SIG-M5 treated with dmso at 0.1 percent for 504 hours (cell line): ENCODE data around the gene CDK11A.
"Not testable (repeated sequence)": the region's sequence is repeated elsewhere in the genome, so short reads cannot be mapped to it uniquely, and the experiment has no call there.

ENCODE experiments used
- DNase-seq: peaks from one replicate; lab custom pipeline; 2025; ENCODE audit not compliant: unreplicated experiment; lab: John Stamatoyannopoulos, UW

The CDK11A gene

DNA sequence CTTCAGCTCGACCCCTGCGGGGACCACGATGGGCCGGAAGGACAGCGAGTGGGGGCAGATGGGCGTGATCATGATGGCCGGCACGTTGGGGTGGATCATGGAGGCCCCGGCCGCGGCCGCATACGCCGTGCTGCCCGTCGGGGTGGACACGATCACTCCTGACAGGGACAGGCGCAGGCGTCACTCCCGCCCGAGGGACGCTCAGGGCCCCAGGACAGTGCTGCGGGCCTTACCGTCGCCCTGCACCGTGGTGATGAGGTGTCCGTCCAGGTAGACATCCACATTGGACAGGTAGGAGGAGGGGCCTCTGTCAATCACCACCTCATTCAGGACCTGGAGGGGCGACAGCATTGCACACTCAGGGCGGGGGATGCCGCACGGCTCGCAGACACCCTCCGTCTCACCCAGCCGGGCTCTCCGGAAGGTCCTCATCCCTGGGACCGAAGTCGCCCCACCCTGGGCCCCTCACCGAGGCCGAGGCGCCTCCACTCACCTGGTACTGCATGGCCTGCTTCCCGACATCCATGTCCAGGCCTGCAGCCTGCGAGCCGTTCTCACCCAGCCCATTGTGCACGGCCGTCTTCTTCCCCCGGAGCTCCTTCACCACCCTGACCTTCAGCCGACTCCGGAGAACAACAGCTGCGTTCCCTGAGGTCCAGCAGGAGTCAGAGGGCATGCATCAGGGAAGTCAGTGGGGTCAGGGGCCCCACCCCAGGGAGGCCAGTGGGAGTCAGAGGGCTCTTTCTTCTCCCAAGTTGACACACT lies 30.1 kb upstream of the CDK11A start:
- no peak for DNase-seq

GRCh38 chr1:1753607-1754005 lies 29.4 kb upstream of the CDK11A start:
- no peak for DNase-seq

- DNase-seq: no peak
These were observed 28.8 kb upstream of the CDK11A start for GRCh38 chr1:1752636-1753606.

GRCh38 chr1:1752190-1752589 lies 28.0 kb upstream of the CDK11A start:
- DNase-seq: no peak

DNA sequence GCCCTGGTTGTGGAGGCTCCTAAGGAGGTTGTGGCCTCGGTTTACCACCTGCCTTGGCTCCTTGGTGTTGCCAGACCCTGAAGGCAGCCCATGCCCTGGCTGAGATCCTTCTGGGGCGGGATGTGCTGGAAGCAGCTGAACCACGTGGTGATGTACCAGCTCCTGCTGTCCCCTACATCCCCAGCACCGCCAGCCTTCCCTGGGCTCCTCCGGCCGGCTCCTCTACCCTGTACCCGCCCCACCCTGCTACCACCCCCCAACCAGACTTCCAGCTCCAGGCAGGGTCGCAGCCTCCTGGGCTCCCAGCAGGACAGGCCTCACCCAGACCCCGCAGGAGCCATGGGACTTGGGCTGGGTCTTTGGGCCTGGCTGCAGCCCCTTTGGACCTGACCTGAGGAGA lies 25.8 kb upstream of the CDK11A start:
- DNase-seq: not testable (repeated sequence)

DNA sequence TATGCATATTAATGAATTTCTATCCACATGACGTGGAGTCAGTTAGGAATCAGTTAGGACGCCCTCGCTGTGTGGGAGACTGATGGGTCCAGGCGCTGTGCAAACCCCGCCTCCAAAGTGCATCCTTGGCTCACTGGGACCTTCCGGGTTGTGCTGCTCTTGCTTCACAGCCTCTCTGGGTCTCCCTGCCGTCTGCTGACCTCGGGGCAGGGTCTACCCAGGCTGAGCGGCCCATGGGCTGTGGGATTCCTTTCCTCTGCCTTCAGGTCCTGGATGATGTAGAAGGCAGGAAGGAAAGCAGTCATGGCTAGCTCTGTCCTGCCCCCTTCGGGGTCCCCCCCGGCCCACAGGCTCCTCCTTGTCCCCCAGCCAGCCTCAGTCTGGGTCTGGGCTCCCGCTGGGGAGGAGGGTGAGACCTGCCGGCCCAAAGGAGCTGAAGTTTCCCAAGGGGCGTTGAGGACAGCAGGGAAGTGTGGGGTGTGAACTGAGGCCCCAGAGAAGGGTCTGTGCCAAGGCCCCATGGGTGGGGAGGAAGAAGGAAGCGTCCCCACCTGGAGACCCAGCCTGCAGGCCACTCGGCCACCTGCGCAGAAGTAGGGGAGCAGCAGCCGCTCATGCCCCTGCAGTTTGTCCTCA lies 24.6 kb upstream of the CDK11A start:
- DNase-seq: no peak

GRCh38 chr1:1746566-1746909 lies 22.4 kb upstream of the CDK11A start:
- not testable (repeated sequence) for DNase-seq

GRCh38 chr1:1745651-1746565 lies 21.8 kb upstream of the CDK11A start:
- DNase-seq: not testable (repeated sequence)

GRCh38 chr1:1742529-1742928 lies 18.4 kb upstream of the CDK11A start:
- DNase-seq: not testable (repeated sequence)

GRCh38 chr1:1741013-1741412 lies 16.9 kb upstream of the CDK11A start:
- DNase-seq: peak; percentile 34

- not testable (repeated sequence) for DNase-seq
These were observed 14.7 kb upstream of the CDK11A start for GRCh38 chr1:1738799-1739337.

DNA sequence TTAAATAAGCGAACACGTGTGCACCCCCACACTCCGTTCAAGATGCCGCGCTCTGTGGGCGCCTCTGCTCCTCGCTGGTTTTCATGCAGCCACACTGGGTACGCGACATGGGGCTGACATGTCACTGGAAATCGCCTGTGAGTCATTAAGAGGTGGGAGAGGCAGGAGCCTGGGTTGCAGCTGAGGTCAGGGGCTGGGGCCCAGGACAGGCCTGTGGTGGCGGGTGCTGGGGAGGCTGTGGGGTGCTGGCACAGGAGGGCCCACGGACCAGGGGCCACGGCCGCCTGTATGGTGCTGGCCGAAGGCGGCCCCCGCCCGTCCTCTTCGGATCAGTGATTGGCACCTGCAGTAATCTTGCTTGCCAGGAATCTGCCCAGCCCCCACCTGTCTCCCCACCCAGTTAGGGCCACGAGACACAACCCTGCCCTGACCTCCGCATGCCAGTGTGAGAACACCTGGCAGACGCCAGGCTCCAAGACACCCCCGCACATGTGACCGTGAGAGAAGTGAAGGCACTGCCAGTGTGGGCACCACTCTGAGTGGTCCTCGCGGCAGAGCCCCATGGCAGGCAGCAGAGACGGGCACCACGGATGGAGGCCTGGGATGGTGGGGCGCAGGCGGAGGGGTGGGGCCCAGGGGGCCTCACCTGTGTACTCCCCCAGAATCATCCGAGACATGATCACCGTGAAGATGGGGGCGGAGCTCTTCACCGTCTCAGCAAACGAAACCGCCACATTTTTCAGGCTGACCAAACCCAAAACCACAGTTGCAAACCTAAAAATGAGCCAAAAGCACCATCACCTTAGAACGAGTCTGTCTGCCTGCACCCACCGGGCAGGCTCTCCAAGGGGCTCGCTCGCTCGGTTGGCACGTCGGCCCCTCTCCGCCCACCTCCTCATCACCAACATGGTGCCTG lies 13.8 kb upstream of the CDK11A start:
- not testable (repeated sequence) for DNase-seq

- DNase-seq: no peak
These were observed 8.2 kb upstream of the CDK11A start for GRCh38 chr1:1732381-1732780.

- no peak for DNase-seq
These were observed 6.7 kb upstream of the CDK11A start for GRCh38 chr1:1730870-1731269.

DNA sequence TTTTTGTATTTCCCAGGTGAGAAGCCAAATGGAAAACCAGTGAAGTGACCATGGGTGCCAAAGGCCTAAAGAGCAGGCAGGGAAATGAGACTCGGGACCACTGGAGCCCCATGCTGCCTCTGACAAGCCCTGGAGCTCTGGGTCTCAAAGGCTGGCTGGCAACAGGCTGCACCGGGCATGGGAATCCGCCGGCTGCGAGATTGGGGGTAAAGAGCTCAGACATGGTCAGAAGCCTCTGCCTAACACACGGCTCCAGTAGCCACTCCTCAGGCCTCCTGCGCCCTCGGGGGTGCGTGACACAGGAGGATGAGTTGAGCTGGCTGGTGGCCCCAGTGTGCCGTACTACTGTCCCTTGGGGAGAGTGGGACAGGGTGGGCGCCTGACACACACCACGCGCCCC lies 6.1 kb upstream of the CDK11A start:
- DNase-seq: not testable (repeated sequence)

DNA sequence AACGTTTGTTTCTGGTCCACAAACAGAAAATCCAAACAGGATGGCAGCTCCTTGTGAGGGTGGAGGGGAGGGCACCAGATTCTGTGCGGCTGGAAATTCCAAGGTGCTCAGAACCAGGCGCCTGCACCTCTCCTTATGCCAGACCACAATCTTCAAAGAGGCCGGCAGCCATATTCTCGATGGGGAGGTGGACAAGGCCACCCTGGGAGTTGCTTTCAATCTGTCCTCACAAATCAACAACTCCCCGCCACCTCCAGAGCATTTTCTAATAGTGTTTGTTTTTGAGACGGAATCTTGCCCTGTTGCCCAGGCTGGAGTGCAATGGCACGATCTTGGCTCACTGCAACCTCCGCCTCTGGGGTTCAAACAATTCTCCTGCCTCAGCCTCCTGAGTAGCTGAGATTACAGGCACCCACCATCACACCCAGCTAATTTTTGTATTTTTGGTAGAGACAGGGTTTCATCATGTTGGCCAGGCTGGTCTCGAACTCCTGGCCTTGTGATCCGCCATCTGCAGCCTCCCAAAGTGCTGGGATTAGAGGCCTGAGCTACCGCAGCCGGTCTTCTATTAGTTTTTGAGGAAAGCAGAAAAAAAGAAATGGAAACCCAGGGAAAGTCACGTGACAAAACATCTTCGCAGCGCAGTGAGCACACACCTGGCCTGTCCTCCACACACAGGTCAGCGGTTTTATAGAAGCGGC lies 5.1 kb upstream of the CDK11A start:
- not testable (repeated sequence) for DNase-seq

DNA sequence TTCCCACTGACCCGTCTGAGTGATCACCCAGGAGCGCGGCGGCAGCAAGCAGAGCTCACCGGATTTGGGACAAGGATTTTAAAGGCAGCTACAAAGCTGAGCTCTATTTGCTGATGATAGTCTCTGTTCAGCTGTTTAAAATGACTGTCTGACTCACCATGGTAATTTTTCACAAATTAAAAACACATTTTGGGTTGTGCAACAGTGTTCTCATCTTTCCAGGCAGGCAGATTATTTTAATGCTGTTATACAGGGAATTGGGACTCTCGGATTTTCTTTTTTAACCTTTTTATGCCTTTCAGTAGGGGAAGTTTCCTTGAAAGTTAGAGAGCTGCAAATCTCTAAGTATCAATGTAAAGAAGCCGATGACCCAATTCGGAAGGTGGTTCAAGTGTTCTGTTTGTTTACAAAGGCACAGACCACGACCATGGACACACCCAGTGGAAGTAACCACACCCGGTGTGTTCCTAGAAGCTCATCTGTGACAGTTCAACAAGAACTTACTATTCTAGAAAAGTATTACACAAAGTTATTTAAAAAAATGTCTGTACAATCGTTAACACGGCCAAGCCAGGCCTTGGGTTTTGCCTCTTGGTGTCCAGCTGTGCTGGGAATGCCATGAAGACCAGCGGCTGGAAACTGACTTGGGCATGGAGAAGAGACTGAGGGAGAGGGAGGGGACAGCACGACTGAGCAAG lies 4.3 kb upstream of the CDK11A start:
- DNase-seq: not testable (repeated sequence)

DNA sequence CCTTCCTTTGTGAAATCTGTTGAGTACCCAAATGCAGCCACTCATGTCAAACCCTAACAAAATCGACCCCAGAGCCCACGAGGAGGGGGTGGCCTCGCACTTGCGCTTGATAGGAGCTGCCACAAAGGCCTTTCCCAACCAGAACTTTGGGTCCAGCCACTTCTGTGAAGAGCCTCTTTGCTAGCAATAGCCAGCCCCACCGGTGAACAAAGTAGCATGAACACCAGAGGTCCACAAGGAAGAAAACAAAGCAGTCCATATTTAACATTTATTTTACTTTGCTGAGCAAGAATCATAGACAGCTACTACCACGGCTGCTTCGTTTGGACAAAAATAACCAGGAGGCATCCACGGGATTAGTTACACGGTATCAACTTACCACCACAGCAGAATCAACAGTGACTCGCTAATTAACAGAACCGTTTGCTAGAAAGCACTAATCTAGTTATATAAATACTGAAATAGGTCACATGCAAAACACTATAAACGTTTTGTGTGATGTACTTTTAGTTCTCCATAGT lies 3.0 kb upstream of the CDK11A start:
- DNase-seq: not testable (repeated sequence)
